ENCODE results near the gene MCM3AP. TPM values are rescaled to one million over a fixed set of nuclear protein-coding genes. Genes with fewer than 3 reads are reported as not detected.

The MCM3AP gene
- total RNA-seq, 1 experiment from 2014 or later = 88.4 TPM

GRCh38 chr21:46248422-46248782, 37.0 kb downstream of the MCM3AP start:
- Histone ChIP-seq H3K27me3 (ENCODE audit: insufficient read depth, low read length) (no peaks in the 10 kb centered on the region), H3K9me3 (ENCODE audit: control insufficient read depth in 1 of 2, insufficient read depth in 1 of 2, low read depth in 1 of 2, low read length in 2 of 2) (no peaks in the 10 kb centered on the region), H3K9me2 (ENCODE audit: insufficient read depth) (no peaks in the 10 kb centered on the region), H4K20me1 (ENCODE audit: insufficient read depth) (no peaks in the 10 kb centered on the region), H3K4me1 (ENCODE audit: control insufficient read depth in 1 of 2, insufficient read depth in 2 of 2, low read length in 2 of 2) (no peaks in the 10 kb centered on the region), H3K9ac (ENCODE audit: low read length) (no peak overlapping the region), H3K4me3 (replicated peaks in 1 of 2; ENCODE audit: low read depth in 1 of 2, low read length in 2 of 2) (no peak overlapping the region), H3K36me3 (ENCODE audit: control insufficient read depth in 1 of 2, insufficient read depth in 2 of 2, low read length in 2 of 2) (peaks cover 54 to 74% of the 10 kb centered on the region in 2 experiments), H3K4me2 (ENCODE audit: low read length) (no peak overlapping the region), H3K27ac (ENCODE audit: low read depth, low read length) (no peak overlapping the region), H2AFZ (ENCODE audit: low read depth, low read length, poor library complexity, severe bottlenecking) (no peak overlapping the region), H3K79me2 (ENCODE audit: insufficient read depth, low read length) (peaks cover 11% of the 10 kb centered on the region)
- TF ChIP-seq SIN3A (IDR thresholded peaks at IDR 0.05; ENCODE audit: low read depth) = no peak
- TF ChIP-seq TCF7L2 (IDR thresholded peaks at IDR 0.05; ENCODE audit: borderline replicate concordance, extremely low read depth, insufficient read depth, insufficient read length) = no peak
- no peak for TF ChIP-seq ZNF274 (IDR thresholded peaks at IDR 0.05; ENCODE audit: low read depth, low read length)
- TF ChIP-seq POLR2A (IDR thresholded peaks at IDR 0.05; ENCODE audit: borderline replicate concordance, extremely low read depth, insufficient read depth, insufficient read length) = no peak
- no peak for TF ChIP-seq POLR2AphosphoS5 (IDR thresholded peaks at IDR 0.05; ENCODE audit: low read depth, low read length)
- TF ChIP-seq RAD21 (IDR thresholded peaks at IDR 0.05; ENCODE audit: low read depth) = no peak
- TF ChIP-seq EZH2phosphoT487 (IDR thresholded peaks at IDR 0.05; ENCODE audit: borderline replicate concordance) = no peak
- TF ChIP-seq SRF (IDR thresholded peaks at IDR 0.05; ENCODE audit: low read depth) = no peak
- TF ChIP-seq ELF1 (IDR thresholded peaks at IDR 0.05; ENCODE audit: borderline replicate concordance, low read depth) = no peak
- TF ChIP-seq YY1 (IDR thresholded peaks at IDR 0.05; ENCODE audit: extremely low read depth, insufficient replicate concordance, low read depth, low read length) = no peak
- TF ChIP-seq CEBPB (IDR thresholded peaks at IDR 0.05; ENCODE audit: low read depth) = no peak
- no peak for TF ChIP-seq EZH2 (IDR thresholded peaks at IDR 0.05)
- RAD21 ChIA-PET (ENCODE audit: low non-redundant PET in 1 of 2, low total read pairs in 2 of 2, uncharacterized antibody in 2 of 2, unreplicated experiment in 2 of 2) = no interaction called here
- POLR2A ChIA-PET = no interaction called here
- BruUV-seq (replicated peaks) = no TSS peak
- DNase-seq (ENCODE audit: low read depth, low spot score) (no peak), ATAC-seq (no peak)
- intact Hi-C loops (cut with micrococcal nuclease) = no loop called here
- CTCF ChIA-PET = no interaction called here
